Motor neuron (in vitro differentiated cells): ENCODE data around the gene ADGRL3. TPM values are rescaled to one million over a fixed set of nuclear protein-coding genes. Genes with fewer than 3 reads are reported as not detected.
"Not testable (repeated sequence)": the region's sequence is repeated elsewhere in the genome, so short reads cannot be mapped to it uniquely, and the experiment has no call there.

Experiments used
- ATAC-seq, 8 experiments: fragments of 200-7000 bp; cut with Tn5 transposase; replicated peaks in 6 of 8; 2 replicates each; pipeline ENCODE4 v1.8.0; 2021; ENCODE audit warnings: mild to moderate bottlenecking in 8 of 8, moderate library complexity in 8 of 8
- H3K27ac ChIP-seq, 2 donors: fragments of 250-450 bp; sonication (Bioruptor Pico); 2 replicates each; pipeline ENCODE4 v1.9.0; 2021; ENCODE audit warnings: antibody characterized with exemption in 2 of 2, mild to moderate bottlenecking in 2 of 2, moderate library complexity in 1 of 2
- H3K4me1 ChIP-seq, 2 donors: fragments of 250-450 bp; sonication (Bioruptor Pico); replicated peaks in 1 of 2; 2 replicates each; pipeline ENCODE4 v1.6.1; 2021; ENCODE audit warnings: antibody characterized with exemption in 2 of 2, mild to moderate bottlenecking in 2 of 2, moderate library complexity in 1 of 2
- H3K4me3 ChIP-seq, 5 donors: fragments of 250-450 bp; sonication (Bioruptor Pico); 2 replicates each; pipeline ENCODE4 v1.9.0; 2021; ENCODE audit warnings: antibody characterized with exemption in 5 of 5, mild to moderate bottlenecking in 5 of 5, moderate library complexity in 4 of 5
- WGBS, 10 experiments: fragments of 450-650 bp; shearing (Covaris generic); methylation state at CpG; one replicate each; pipeline ENCODE4 v1.0.0; 2022; 5-methylcytosine and 5-hydroxymethylcytosine counted together
- in situ Hi-C, 9 experiments: fragments of 400-800 bp; cut with MboI; loops; one replicate each; pipeline ENCODE4 v1.15.0; 2021; ENCODE audit warnings: low sequenced_read_pairs in 9 of 9, low pct_unique_long_range_greater_than_20kb in 2 of 9; ENCODE audit not compliant: unreplicated experiment in 9 of 9
- total RNA-seq, 8 experiments: library from RNA; unstranded; fragments of 300-600 nt; gene quantifications; 2 replicates each; pipeline versions ENCODE4 v1.2.3 to v1.2.4, GENCODE V29; 2022

ADGRL3 gene
- total RNA-seq, 8 experiments from 2014 or later = 0.15 to 117 (median 70.8) TPM

- no peak overlapping the region for H3K27ac ChIP-seq
- H3K4me1 ChIP-seq = peaks cover 0 to 4% of the 10 kb centered on the region in 2 donors
- in situ Hi-C loops = no loop called here
- peak in 5 of 8 experiments; percentile 52 to 88 (median 73) for ATAC-seq
- H3K4me3 ChIP-seq = no peak overlapping the region
These were observed 734.1 kb downstream of the ADGRL3 start for GRCh38 chr4:61934198-61934597.

- ATAC-seq = no peak
- in situ Hi-C loops = no loop called here
- WGBS, 10 experiments = 23 to 100% (median 78%) methylated on average over 1 to 5 of the region's 5 CpGs; no CpG with 5 or more reads in 2 of the 10 experiments
- Histone ChIP-seq H3K27ac (no peak overlapping the region), H3K4me1 (peaks cover 0 to 4% of the 10 kb centered on the region in 2 donors), H3K4me3 (no peak overlapping the region)
These were observed 738.2 kb downstream of the ADGRL3 start for GRCh38 chr4:61938250-61938846.

GRCh38 chr4:61950625-61951024, 750.5 kb downstream of the ADGRL3 start:
- Histone ChIP-seq H3K27ac (no peak overlapping the region), H3K4me1 (no peaks in the 10 kb centered on the region), H3K4me3 (no peak overlapping the region)
- ATAC-seq = no peak
- 0 to 86% (median 72%) methylated on average over 1 to 2 of the region's 2 CpGs; no CpG with 5 or more reads in 4 of the 10 experiments for WGBS, 10 experiments
- in situ Hi-C loops = no loop called here

- H3K4me1 ChIP-seq = no peaks in the 10 kb centered on the region
- no peak overlapping the region for H3K4me3 ChIP-seq
- no peak overlapping the region for H3K27ac ChIP-seq
- in situ Hi-C loops = no loop called here
- ATAC-seq = no peak
These were observed 753.3 kb downstream of the ADGRL3 start for GRCh38 chr4:61953386-61953785.

- Histone ChIP-seq H3K4me1 (no peaks in the 10 kb centered on the region), H3K4me3 (no peak overlapping the region), H3K27ac (no peak overlapping the region)
- ATAC-seq = no peak
- in situ Hi-C loops = no loop called here
- 0 to 100% (median 50%) methylated on average over 1 of the region's 1 CpG; no CpG with 5 or more reads in 6 of the 10 experiments for WGBS, 10 experiments
These were observed 758.5 kb downstream of the ADGRL3 start for GRCh38 chr4:61958591-61958990.

- in situ Hi-C loops = no loop called here
- no peak overlapping the region for H3K27ac ChIP-seq
- no peak overlapping the region for H3K4me3 ChIP-seq
- no peak for ATAC-seq
- no peaks in the 10 kb centered on the region for H3K4me1 ChIP-seq
- WGBS, 10 experiments = 33 to 100% (median 89%) methylated on average over 1 of the region's 1 CpG; no CpG with 5 or more reads in 1 of the 10 experiments
These were observed 759.0 kb downstream of the ADGRL3 start for GRCh38 chr4:61959087-61959486.

GRCh38 chr4:61984260-61984909, 784.3 kb downstream of the ADGRL3 start:
- no peak overlapping the region for H3K27ac ChIP-seq
- in situ Hi-C loops = no loop called here
- peaks cover 0 to 2% of the 10 kb centered on the region in 2 donors for H3K4me1 ChIP-seq
- H3K4me3 ChIP-seq = no peak overlapping the region
- WGBS, 10 experiments = 6 to 100% (median 73%) methylated on average over 2 to 4 of the region's 4 CpGs; no CpG with 5 or more reads in 1 of the 10 experiments
- no peak for ATAC-seq

- in situ Hi-C loops = no loop called here
- H3K27ac ChIP-seq = no peak overlapping the region
- no peak overlapping the region for H3K4me3 ChIP-seq
- peaks cover 0 to 2% of the 10 kb centered on the region in 2 donors for H3K4me1 ChIP-seq
- WGBS, 10 experiments = 0 to 97% (median 86%) methylated on average over 2 to 4 of the region's 4 CpGs
- ATAC-seq = no peak
These were observed 785.3 kb downstream of the ADGRL3 start for GRCh38 chr4:61985426-61985825.

GRCh38 chr4:61986929-61987328, 786.8 kb downstream of the ADGRL3 start:
- H3K4me1 ChIP-seq, H3K4me3 ChIP-seq, H3K27ac ChIP-seq, in situ Hi-C loops, ATAC-seq: not testable (repeated sequence)
- WGBS, 10 experiments = 41 to 100% (median 88%) methylated on average over 2 to 7 of the region's 7 CpGs; no CpG with 5 or more reads in 1 of the 10 experiments

- in situ Hi-C loops = no loop called here
- whole genome bisulfite sequencing, 10 experiments = 9 to 64% (median 50%) methylated on average over 1 to 2 of the region's 2 CpGs; no CpG with 5 or more reads in 1 of the 10 experiments
- ATAC-seq = no peak
- H3K4me3 ChIP-seq = no peak overlapping the region
- H3K27ac ChIP-seq = no peak overlapping the region
- H3K4me1 ChIP-seq = no peaks in the 10 kb centered on the region
These were observed 792.2 kb downstream of the ADGRL3 start for GRCh38 chr4:61992351-61992750.

GRCh38 chr4:61994036-61994435, 793.9 kb downstream of the ADGRL3 start:
- ATAC-seq = no peak
- H3K27ac ChIP-seq = no peak overlapping the region
- no peak overlapping the region for H3K4me3 ChIP-seq
- in situ Hi-C loops = no loop called here
- H3K4me1 ChIP-seq = no peaks in the 10 kb centered on the region
- 0 to 96% (median 84%) methylated on average over 3 to 6 of the region's 6 CpGs; no CpG with 5 or more reads in 1 of the 10 experiments for WGBS, 10 experiments

- no peak for ATAC-seq
- Histone ChIP-seq H3K4me1 (no peaks in the 10 kb centered on the region), H3K27ac (no peak overlapping the region), H3K4me3 (no peak overlapping the region)
- in situ Hi-C loops = no loop called here
- WGBS, 10 experiments = 19 to 93% (median 57%) methylated on average over 1 to 2 of the region's 2 CpGs; no CpG with 5 or more reads in 1 of the 10 experiments
These were observed 795.7 kb downstream of the ADGRL3 start for GRCh38 chr4:61995717-61996340.

GRCh38 chr4:61996943-61997342, 796.8 kb downstream of the ADGRL3 start:
- H3K27ac ChIP-seq = no peak overlapping the region
- in situ Hi-C loops = no loop called here
- no peaks in the 10 kb centered on the region for H3K4me1 ChIP-seq
- WGBS, 10 experiments = 36 to 100% (median 79%) methylated on average over 1 of the region's 1 CpG; no CpG with 5 or more reads in 2 of the 10 experiments
- H3K4me3 ChIP-seq = no peak overlapping the region
- ATAC-seq = no peak
